NCI-H1930 (cell line): ENCODE data around the gene FOXC1.

Experiments
- DNase-seq, 2 experiments: peaks; one replicate each; lab custom pipeline; 2025; lab: John Stamatoyannopoulos, UW

Gene FOXC1

GRCh38 chr6:1600063-1600763 lies 9.5 kb upstream of the FOXC1 start:
- DNase-seq: no peak

- DNase-seq: no peak
Measured at GRCh38 chr6:1600764-1601157, 9.0 kb upstream of the FOXC1 start.

GRCh38 chr6:1601158-1602048 lies 8.3 kb upstream of the FOXC1 start:
- DNase-seq: no peak

- DNase-seq: no peak
Measured at GRCh38 chr6:1602049-1602713, 7.5 kb upstream of the FOXC1 start.

- no peak for DNase-seq
Measured at GRCh38 chr6:1603708-1604107, 6.0 kb upstream of the FOXC1 start.

- DNase-seq: peak in 1 of 2 experiments; percentile 42
Measured at GRCh38 chr6:1604158-1605003, 5.3 kb upstream of the FOXC1 start.

GRCh38 chr6:1605004-1605892 lies 4.5 kb upstream of the FOXC1 start:
- no peak for DNase-seq

GRCh38 chr6:1605893-1606779 lies 3.6 kb upstream of the FOXC1 start:
- no peak for DNase-seq

GRCh38 chr6:1606780-1607515 lies 2.8 kb upstream of the FOXC1 start:
- no peak for DNase-seq

GRCh38 chr6:1607516-1608221 lies 2.0 kb upstream of the FOXC1 start:
- DNase-seq: no peak

GRCh38 chr6:1608222-1609040 lies 1.3 kb upstream of the FOXC1 start:
- DNase-seq: no peak

GRCh38 chr6:1609041-1609647 lies 571 bp upstream of the FOXC1 start:
- no peak for DNase-seq

GRCh38 chr6:1610497-1611321 lies 994 bp downstream of the FOXC1 start:
- no peak for DNase-seq

- peak in 1 of 2 experiments; percentile 28 for DNase-seq
Measured at GRCh38 chr6:1611322-1611571, 1.5 kb downstream of the FOXC1 start.

- no peak for DNase-seq
Measured at GRCh38 chr6:1611572-1612298, 2.0 kb downstream of the FOXC1 start.
